HepG2 (cell line): ENCODE results near the gene PRSS53. TPM values are rescaled to one million over a fixed set of nuclear protein-coding genes. Genes with fewer than 3 reads are reported as not detected.
A peak's percentile ranks its signal among the peaks of the same experiment; 100 is the strongest.

Experiments used
- FLYWCH1 ChIP-seq: sonication (generic); formaldehyde crosslinking; IDR thresholded peaks from 2 replicates; pipeline ENCODE4 v1.8.1; 2023; ENCODE audit warnings: mild to moderate bottlenecking, missing genetic modification reagents
- GATAD1 ChIP-seq: IDR thresholded peaks from 2 replicates; pipeline ENCODE4 v1.6.1; 2016; ENCODE audit warnings: missing genetic modification reagents, missing compliant biosample characterization
- GTF3A ChIP-seq: sonication (generic); formaldehyde crosslinking; conservative IDR thresholded peaks from 2 replicates; pipeline ENCODE4 v1.4.0; 2020; ENCODE audit warnings: mild to moderate bottlenecking, missing genetic modification reagents
- HOMEZ ChIP-seq: IDR thresholded peaks from 2 replicates; pipeline ENCODE4 v1.6.1; 2016; ENCODE audit warnings: low read depth
- KDM1A ChIP-seq: IDR thresholded peaks from 2 replicates; pipeline ENCODE4 v1.6.1; 2016; ENCODE audit warnings: missing compliant biosample characterization
- KDM3A ChIP-seq: IDR thresholded peaks from 2 replicates; pipeline ENCODE4 v1.6.1; 2018; ENCODE audit warnings: low read depth, missing compliant biosample characterization
- REPIN1 ChIP-seq: sonication (generic); formaldehyde crosslinking; IDR thresholded peaks from 2 replicates; pipeline ENCODE4 v1.8.0; 2022; ENCODE audit warnings: missing genetic modification reagents, low read depth, mild to moderate bottlenecking, borderline replicate concordance
- TBL1XR1 ChIP-seq: fragments of 150-350 bp; IDR thresholded peaks from 2 replicates; pipeline ENCODE4 v1.6.1; 2014; ENCODE audit warnings: borderline replicate concordance, low read length; ENCODE audit not compliant: partially characterized antibody
- TEAD3 ChIP-seq: optimal IDR thresholded peaks from 2 replicates; pipeline ENCODE3; 2016; ENCODE audit warnings: borderline replicate concordance
- ZBTB37 ChIP-seq: sonication (generic); formaldehyde crosslinking; IDR thresholded peaks from 2 replicates; pipeline ENCODE4 v1.4.0; 2020; ENCODE audit warnings: mild to moderate bottlenecking, missing genetic modification reagents
- ZFYVE20 ChIP-seq: sonication (generic); formaldehyde crosslinking; IDR thresholded peaks from 2 replicates; pipeline ENCODE4 v1.8.0; 2023; ENCODE audit warnings: low read depth, mild to moderate bottlenecking, moderate library complexity, missing genetic modification reagents, borderline replicate concordance
- ZMAT3 ChIP-seq: sonication (generic); formaldehyde crosslinking; conservative IDR thresholded peaks from 2 replicates; pipeline ENCODE4 v1.7.0; 2021; ENCODE audit warnings: missing genetic modification reagents
- ZNF138 ChIP-seq: sonication (generic); formaldehyde crosslinking; IDR thresholded peaks from 2 replicates; pipeline ENCODE4 v1.5.0; 2020; ENCODE audit warnings: mild to moderate bottlenecking, low read depth, missing genetic modification reagents
- ZNF225 ChIP-seq: sonication (generic); formaldehyde crosslinking; IDR thresholded peaks from 2 replicates; pipeline ENCODE4 v1.4.0; 2020; ENCODE audit warnings: mild to moderate bottlenecking, missing genetic modification reagents
- ZNF431 ChIP-seq: sonication (generic); formaldehyde crosslinking; IDR thresholded peaks from 2 replicates; pipeline ENCODE4 v1.9.0; 2022; ENCODE audit warnings: missing genetic modification reagents, low read depth, mild to moderate bottlenecking, borderline replicate concordance
- ZNF564 ChIP-seq: sonication (generic); formaldehyde crosslinking; IDR thresholded peaks from 2 replicates; pipeline ENCODE4 v1.8.1; 2023; ENCODE audit warnings: mild to moderate bottlenecking, missing genetic modification reagents
- ZNF614 ChIP-seq: IDR thresholded peaks from 2 replicates; pipeline ENCODE4 v1.6.1; 2018; ENCODE audit warnings: missing biosample characterization, missing genetic modification reagents, inconsistent platforms, borderline replicate concordance
- ZNF674 ChIP-seq: sonication (generic); formaldehyde crosslinking; IDR thresholded peaks from 2 replicates; pipeline ENCODE4 v1.5.0; 2020; ENCODE audit warnings: low read depth, mild to moderate bottlenecking, missing genetic modification reagents
- ZNF784 ChIP-seq: sonication (generic); formaldehyde crosslinking; IDR thresholded peaks from 2 replicates; pipeline ENCODE4 v1.5.1; 2020; ENCODE audit warnings: missing genetic modification reagents, mild to moderate bottlenecking, borderline replicate concordance
- ZNF792 ChIP-seq: IDR thresholded peaks from 2 replicates; pipeline ENCODE4 v1.6.1; 2016
- ZUFSP ChIP-seq: sonication (generic); formaldehyde crosslinking; IDR thresholded peaks from 2 replicates; pipeline ENCODE4 v1.9.0; 2021; ENCODE audit warnings: missing genetic modification reagents, mild to moderate bottlenecking, borderline replicate concordance
- polyA plus RNA-seq, 8 experiments: library from polyadenylated mRNA; depleted of rRNA in 3 of 8; stranded (reverse) in 7 of 8; unstranded in 1 of 8; fragments of >200 nt; fragmentation: Illumina TruSeq in 4 of 8; extraction: Trizol in 4 of 8; gene quantifications; 2 replicates each; pipeline versions ENCODE4 v1.2.1 to v1.2.3, GENCODE V29; 2011 to 2016; ENCODE audit warnings: low read depth in 4 of 8, missing spikeins in 1 of 8, mixed read lengths in 1 of 8; ENCODE audit not compliant: insufficient read depth in 1 of 8
- total RNA-seq, 5 experiments: library from RNA; depleted of rRNA; stranded (reverse); fragments of >200 nt; fragmentation: Illumina TruSeq; extraction: Trizol; gene quantifications; 2 replicates each; pipeline ENCODE4 v1.2.3, GENCODE V29; 2016; ENCODE audit warnings: low read depth in 1 of 5
- TF ChIP-seq, protein P1 (sequence below): sonication (generic); formaldehyde crosslinking; IDR thresholded peaks from 2 replicates; pipeline ENCODE4 v1.5.0; 2020; ENCODE audit warnings: missing genetic modification reagents

Gene PRSS53
- total and polyA plus RNA-seq, 2 of the 13 experiments (the other 11 are each of a cell fraction or from before 2014, with no cell fraction given): 2.2 to 7.4 TPM

DNA sequence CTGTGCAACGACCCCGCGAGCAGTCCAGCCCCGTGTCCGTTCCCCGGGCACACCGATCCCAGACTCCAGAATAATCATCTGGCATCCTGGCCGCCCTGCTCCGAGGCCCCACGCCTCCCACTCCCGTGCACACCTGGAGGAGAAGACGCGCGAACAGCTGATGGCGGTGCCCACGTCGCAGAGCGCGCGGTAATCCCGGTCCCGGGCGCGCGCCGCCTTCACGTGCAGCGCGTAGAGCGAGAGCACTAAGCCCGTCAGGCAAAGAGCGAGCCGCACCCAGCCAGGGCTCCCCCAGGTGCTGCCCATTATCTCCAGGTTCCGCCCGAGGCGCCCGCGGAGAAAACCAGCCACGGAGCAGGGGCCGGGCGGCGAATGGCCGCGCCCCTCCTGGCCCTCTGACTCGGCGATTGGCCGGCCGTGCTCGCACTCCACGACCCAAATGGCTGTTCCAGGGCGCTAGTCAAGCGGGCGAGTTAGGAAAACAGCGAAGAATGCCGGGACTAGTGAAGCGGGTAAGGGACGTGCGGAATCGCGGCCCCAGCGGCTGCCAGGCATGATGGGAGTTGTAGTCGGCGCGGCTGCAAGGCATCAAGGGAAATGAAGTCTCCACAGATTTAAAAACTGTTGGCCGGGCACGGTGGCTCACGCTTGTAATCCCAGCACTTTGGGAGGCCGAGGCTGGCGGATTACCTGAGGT lies 5.8 kb upstream of the PRSS53 start, which contains the start of gene VKORC1 (continued):
- TF ChIP-seq HOMEZ (CRISPR knock-in tag): peak; percentile 46; the same call in 1 of the 2 replicates
- TF ChIP-seq KDM1A (CRISPR knock-in tag): peak; percentile 84
- TF ChIP-seq ZNF792: peak; percentile 82
- TF ChIP-seq ZNF784: no peak
- TF ChIP-seq, protein P1, sequence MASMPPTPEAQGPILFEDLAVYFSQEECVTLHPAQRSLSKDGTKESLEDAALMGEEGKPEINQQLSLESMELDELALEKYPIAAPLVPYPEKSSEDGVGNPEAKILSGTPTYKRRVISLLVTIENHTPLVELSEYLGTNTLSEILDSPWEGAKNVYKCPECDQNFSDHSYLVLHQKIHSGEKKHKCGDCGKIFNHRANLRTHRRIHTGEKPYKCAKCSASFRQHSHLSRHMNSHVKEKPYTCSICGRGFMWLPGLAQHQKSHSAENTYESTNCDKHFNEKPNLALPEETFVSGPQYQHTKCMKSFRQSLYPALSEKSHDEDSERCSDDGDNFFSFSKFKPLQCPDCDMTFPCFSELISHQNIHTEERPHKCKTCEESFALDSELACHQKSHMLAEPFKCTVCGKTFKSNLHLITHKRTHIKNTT (CRISPR knock-in tag): 0 out of 2 replicates have a peak, but pooled peaks have one; percentile 44
- TF ChIP-seq TBL1XR1: no peak
- TF ChIP-seq ZNF431 (CRISPR knock-in tag): peak; percentile 80
- peak; percentile 95 for TF ChIP-seq KDM3A (CRISPR knock-in tag)
- peak; percentile 90 for TF ChIP-seq GATAD1 (CRISPR knock-in tag)
- TF ChIP-seq ZUFSP: no peak
- peak; percentile 55; the same call in 1 of the 2 replicates for TF ChIP-seq ZNF138
- peak; percentile 57; the same call in 1 of the 2 replicates for TF ChIP-seq ZNF614 (CRISPR knock-in tag)
- peak; percentile 89 for TF ChIP-seq TEAD3 (CRISPR knock-in tag)
- TF ChIP-seq ZFYVE20 (CRISPR knock-in tag): peak; percentile 60; the same call in 1 of the 2 replicates
- no peak for TF ChIP-seq FLYWCH1 (CRISPR knock-in tag)
- peak; percentile 80; the same call in 1 of the 2 replicates for TF ChIP-seq ZMAT3 (CRISPR knock-in tag)
- 0 out of 2 replicates have a peak, but pooled peaks have one; percentile 57 for TF ChIP-seq GTF3A
- peak; percentile 35; the same call in 1 of the 2 replicates for TF ChIP-seq ZNF564
- TF ChIP-seq ZNF225: peak; percentile 90
- peak; percentile 93; the same call in 1 of the 2 replicates for TF ChIP-seq ZNF674 (CRISPR knock-in tag)
- no peak for TF ChIP-seq ZBTB37
- peak; percentile 70 for TF ChIP-seq REPIN1 (CRISPR knock-in tag)
